Left cardiac atrium (tissue), 4 donors: Measurements from ENCODE around the gene CDX2. TPM values are rescaled to one million over a fixed set of nuclear protein-coding genes. Genes with fewer than 3 reads are reported as not detected.
"Not testable (repeated sequence)": the region's sequence is repeated elsewhere in the genome, so short reads cannot be mapped to it uniquely, and the experiment has no call there.

ENCODE experiments used
- ATAC-seq, 2 donors: fragments of 200-7000 bp; cut with Tn5 transposase; one replicate each; pipeline ENCODE4 v1.9.1; 2020; ENCODE audit warnings: mild to moderate bottlenecking in 2 of 2, moderate library complexity in 2 of 2
- DNase-seq: peaks from one replicate; pipeline ENCODE4 v3.0.0-alpha.2; 2020
- intact Hi-C, 2 donors: fragments of 100-400 bp; cut with DNase I; formaldehyde crosslinking; loops; one replicate each; pipeline versions ENCODE4 v1.14.1 to v1.15.1; 2022 to 2023
- long read RNA-seq: library from polyadenylated mRNA; unstranded; transcript quantifications from one replicate; pipeline ENCODE4 v2.0.0, GENCODE V29; 2021
- total RNA-seq, 2 donors: library from RNA; stranded (reverse); fragmentation: NEBNext Ultra II Directional; extraction: Animal tissue kit (Norgen Biotek cat#: 25700); gene quantifications; one replicate each; pipeline ENCODE4 v1.2.1, GENCODE V29; 2021
- donor health status: DM: no; HTN: yes; CAD: no.
- donor health status: DM: no; HTN: yes; CAD: no; lungs with severe emphysema.
- donor health status: DM: yes; HTN: yes; CAD: no.
- donor health status: Dilated cardiomyopathy.

The CDX2 gene, protein sequence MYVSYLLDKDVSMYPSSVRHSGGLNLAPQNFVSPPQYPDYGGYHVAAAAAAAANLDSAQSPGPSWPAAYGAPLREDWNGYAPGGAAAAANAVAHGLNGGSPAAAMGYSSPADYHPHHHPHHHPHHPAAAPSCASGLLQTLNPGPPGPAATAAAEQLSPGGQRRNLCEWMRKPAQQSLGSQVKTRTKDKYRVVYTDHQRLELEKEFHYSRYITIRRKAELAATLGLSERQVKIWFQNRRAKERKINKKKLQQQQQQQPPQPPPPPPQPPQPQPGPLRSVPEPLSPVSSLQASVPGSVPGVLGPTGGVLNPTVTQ
- total RNA-seq = not detected
- long read RNA-seq = 0 reads

GRCh38 chr13:27969082-27969865 is at the start of gene CDX2:
TSS of gene CDX2 (minus strand) at chr13:27969315. CDS start at chr13:27969006, 309 bp downstream.
- DNase-seq (no peak), ATAC-seq (no peak)
- intact Hi-C loops = no loop called here

DNA sequence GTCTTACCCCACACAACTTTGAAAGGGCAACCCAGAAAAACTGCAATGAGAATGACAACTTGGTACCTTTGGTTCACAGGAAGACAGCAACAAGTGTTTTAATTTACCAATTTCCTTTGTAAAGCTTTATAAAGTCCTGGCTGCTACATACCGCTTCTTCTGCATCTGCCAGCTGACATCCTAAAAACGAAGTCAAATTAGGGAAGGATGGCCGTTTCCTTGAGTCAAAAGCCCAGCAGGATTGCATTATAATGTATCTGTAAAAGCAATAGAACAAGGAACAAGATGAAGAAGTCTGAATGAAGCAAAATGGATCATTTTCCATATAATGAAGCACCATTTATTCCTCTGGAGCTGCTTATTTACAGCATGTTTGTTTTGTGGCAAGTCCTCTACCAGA is 45.2 kb upstream of the CDX2 start:
- DNase-seq (no peak), ATAC-seq (no peak)
- intact Hi-C loops = no loop called here

GRCh38 chr13:28013482-28013881 is 44.4 kb upstream of the CDX2 start:
- no peak for ATAC-seq
- intact Hi-C loops = no loop called here

DNA sequence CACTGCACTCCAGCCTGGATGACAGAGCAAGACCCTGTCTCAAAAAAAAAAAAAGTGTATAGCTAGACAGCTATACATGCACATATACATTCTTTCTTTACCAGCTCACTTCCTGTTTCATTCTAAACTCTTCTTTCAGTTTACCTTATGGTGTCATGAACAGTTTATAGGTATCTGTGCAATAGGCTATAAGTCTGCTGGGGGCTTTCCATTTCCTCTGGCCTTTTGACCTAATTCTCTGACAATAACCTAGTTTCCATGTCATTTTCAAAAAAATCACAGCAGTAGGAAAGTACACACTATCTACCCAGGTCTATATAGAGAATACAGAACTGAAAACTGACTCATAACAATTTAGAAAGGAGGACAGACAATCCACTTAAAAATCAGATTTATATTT is 43.8 kb upstream of the CDX2 start:
- DNase-seq (no peak), ATAC-seq (no peak)
- intact Hi-C loops = no loop called here

More at GRCh38 chr13:28013482-28013881, 44.4 kb upstream of the CDX2 start:
- no peak for DNase-seq

- intact Hi-C loops = no loop called here
- ATAC-seq (no peak), DNase-seq (no peak)
Measured at GRCh38 chr13:28012383-28012782, 43.3 kb upstream of the CDX2 start.

DNA sequence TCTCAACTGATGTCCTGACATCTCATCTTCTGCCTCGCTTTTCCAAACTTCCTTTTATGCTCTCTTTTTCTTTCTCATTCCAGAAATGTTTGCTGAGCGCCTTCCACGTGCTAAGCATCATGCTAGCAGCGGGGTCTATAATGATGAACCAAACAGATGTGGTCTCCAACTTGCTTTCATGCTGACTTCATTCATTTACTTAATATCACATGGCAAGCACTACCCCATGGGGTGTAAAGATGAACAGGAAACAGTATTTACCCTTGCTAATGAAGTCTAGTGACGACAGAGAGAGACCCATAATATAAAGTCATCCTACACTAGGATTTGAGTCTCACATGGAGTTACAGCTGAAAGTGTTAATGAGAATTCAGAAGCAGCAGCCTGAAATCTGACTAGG is 40.9 kb upstream of the CDX2 start:
- intact Hi-C loops = no loop called here
- DNase-seq (no peak), ATAC-seq (no peak)

DNA sequence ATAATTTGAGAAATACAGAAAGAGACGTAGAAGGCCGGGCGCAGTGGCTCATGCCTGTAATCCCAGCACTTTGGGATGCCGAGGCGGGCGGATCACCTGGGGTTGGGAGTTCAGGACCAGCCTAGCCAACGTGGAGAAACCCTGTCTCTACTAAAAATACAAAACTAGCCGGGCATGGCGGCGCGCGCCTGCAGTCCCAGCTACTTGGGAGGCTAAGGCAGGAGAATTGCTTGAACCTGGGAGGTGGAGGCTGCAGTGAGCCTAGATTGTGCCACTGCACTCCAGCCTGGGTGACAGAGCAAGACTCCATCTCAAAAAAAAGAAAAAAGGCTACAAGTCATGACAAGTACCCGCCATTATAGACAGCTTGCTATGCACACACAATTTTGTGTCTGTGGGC is 35.9 kb upstream of the CDX2 start:
- intact Hi-C loops, ATAC-seq, DNase-seq: not testable (repeated sequence)

DNA sequence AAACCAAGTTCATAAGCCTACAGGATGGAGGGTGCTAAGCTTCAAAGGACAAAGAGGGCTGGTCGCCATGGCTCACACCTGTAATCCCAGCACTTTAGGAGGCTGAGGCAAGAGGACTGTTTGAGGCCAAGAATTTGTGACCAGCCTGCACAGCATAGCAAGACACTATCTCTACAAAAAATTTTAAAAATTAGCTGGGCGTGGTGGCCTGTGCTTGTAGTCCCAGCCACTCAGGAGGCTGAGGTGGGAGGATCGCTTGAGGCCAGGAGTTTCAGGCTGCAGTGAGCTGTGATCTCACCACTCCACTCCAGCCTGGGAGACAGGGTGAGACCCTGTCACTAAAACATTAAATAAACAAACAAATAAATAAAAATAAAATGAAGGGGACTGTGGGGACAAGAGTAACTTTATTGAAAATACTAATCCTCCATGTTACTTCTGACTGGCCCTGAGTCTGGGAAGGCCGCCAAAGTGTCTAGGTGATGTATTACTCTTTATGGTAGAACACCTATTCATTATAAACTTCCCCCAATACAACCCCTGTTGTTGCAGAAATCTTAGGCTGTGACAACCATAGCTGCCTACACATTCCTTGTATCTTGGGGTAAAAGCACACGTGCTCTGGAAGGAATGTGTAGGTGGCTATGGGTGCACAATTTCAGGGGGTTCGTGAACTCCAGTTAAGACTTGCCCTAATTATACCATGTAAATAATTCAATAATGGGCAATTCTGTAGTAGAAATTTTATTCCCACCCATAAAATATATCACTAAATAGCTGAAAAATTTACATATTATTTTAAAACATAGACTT is 34.0 kb upstream of the CDX2 start:
- no peak for DNase-seq
- no peak for ATAC-seq
- intact Hi-C loops = no loop called here

- DNase-seq = no peak
- ATAC-seq = no peak
Measured at GRCh38 chr13:28001837-28002473, 32.8 kb upstream of the CDX2 start.

GRCh38 chr13:28001049-28001448 is 31.9 kb upstream of the CDX2 start:
- ATAC-seq (peak in 1 of 2 donors; percentile 41), DNase-seq (no peak)
- intact Hi-C loops = no loop called here

More at GRCh38 chr13:28001837-28002473, 32.8 kb upstream of the CDX2 start:
- intact Hi-C loops = no loop called here

- no peak for DNase-seq
- intact Hi-C loops = no loop called here
- ATAC-seq = no peak
Measured at GRCh38 chr13:28000567-28000966, 31.5 kb upstream of the CDX2 start.

GRCh38 chr13:27997904-27998522 is 28.9 kb upstream of the CDX2 start:
- DNase-seq = peak; percentile 55
- peak; percentile 90 to 93 for ATAC-seq
- intact Hi-C loops = no loop called here

GRCh38 chr13:27991881-27992280 is 22.8 kb upstream of the CDX2 start:
- intact Hi-C loops = no loop called here
- ATAC-seq = no peak
- DNase-seq = no peak

- DNase-seq = no peak
- intact Hi-C loops = loop anchor here in 1 of 2 donors (10.0 kb wide), 1 partner anchor 454 kb away; no protein-coding TSS in a partner anchor
- ATAC-seq = no peak
Measured at GRCh38 chr13:27988520-27988919, 19.4 kb upstream of the CDX2 start, which contains the start of gene URAD. TSS of gene URAD (minus strand) at chr13:27988693. CDS start at chr13:27988637, 56 bp downstream.

DNA sequence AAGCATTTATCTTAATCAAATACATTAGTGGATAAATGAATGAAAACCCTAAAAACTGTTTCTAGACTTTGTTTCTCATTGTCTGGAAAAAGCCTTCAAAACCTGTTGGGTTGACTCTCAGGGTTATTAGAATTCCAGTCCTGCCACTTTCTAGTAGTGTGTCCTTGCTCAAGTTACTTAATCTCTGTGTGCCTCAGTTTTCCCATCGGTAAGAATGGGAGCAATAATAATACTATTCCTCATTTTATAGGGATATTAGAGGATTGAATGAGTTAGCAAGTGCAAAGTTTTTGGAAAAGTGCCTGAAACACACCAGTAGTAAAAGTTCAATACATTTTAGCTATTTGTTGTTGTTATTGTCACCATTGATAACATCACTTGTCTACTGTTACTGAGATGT is 16.5 kb upstream of the CDX2 start:
- intact Hi-C loops = loop anchor here in 1 of 2 donors (2.0 to 10.0 kb wide), 2 partner anchors 157 to 451 kb away; no protein-coding TSS in a partner anchor

DNA sequence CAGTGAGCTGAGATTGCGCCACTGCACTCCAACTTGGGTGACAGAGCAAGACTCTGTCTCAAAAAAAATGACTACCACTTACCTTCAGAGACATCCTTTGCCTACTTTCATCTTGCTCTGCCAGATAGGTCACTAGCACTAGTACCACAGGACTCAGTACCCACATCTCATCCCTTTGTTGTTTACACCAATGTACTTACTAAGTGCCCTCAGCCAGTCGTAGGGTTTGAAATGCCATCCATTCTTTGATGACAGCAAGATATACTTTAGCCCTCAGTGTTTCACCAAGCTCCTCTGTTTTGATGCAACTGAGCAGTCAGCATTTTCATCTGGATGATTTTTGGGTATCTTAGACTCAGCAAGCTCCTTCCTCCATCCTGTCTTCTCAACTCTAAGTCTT is 13.2 kb upstream of the CDX2 start:
- ATAC-seq = no peak

More for the DNA sequence above, 16.5 kb upstream of the CDX2 start:
- DNase-seq = no peak
- no peak for ATAC-seq

GRCh38 chr13:27981006-27981708 is 12.0 kb upstream of the CDX2 start:
- DNase-seq (no peak), ATAC-seq (no peak)
- intact Hi-C loops = loop anchor here in 1 of 2 donors (5.0 to 10.0 kb wide), 2 partner anchors 446 to 609 kb away; no protein-coding TSS in a partner anchor

More for the DNA sequence above, 13.2 kb upstream of the CDX2 start:
- DNase-seq = no peak
- intact Hi-C loops = loop anchor here in 1 of 2 donors (5.0 to 10.0 kb wide), 2 partner anchors 448 to 610 kb away; no protein-coding TSS in a partner anchor
